GM18519 (cell line): ENCODE results near the gene CA10.
A peak's percentile ranks its signal among the peaks of the same experiment; 100 is the strongest.

Experiments
- ATAC-seq: cut with Tn5 transposase; IDR thresholded peaks from one replicate; pipeline ENCODE4 v1.9.1; 2021; ENCODE audit warnings: mild to moderate bottlenecking, moderate library complexity; ENCODE audit not compliant: unreplicated experiment, low FRiP score

The CA10 gene

GRCh38 chr17:51739245-51739886 lies 419.1 kb downstream of the CA10 start:
- ATAC-seq, result no peak

GRCh38 chr17:51736356-51736755 lies 422.2 kb downstream of the CA10 start:
- no peak for ATAC-seq

GRCh38 chr17:51734976-51735375 lies 423.5 kb downstream of the CA10 start:
- ATAC-seq, result no peak

GRCh38 chr17:51734462-51734861 lies 424.1 kb downstream of the CA10 start:
- ATAC-seq, result peak; percentile 56

- ATAC-seq, result no peak
Measured at GRCh38 chr17:51733166-51733565, 425.3 kb downstream of the CA10 start.

- ATAC-seq, result no peak
Measured at GRCh38 chr17:51731941-51732722, 426.4 kb downstream of the CA10 start.

GRCh38 chr17:51730303-51731050 lies 428.0 kb downstream of the CA10 start:
- ATAC-seq, result no peak

GRCh38 chr17:51725185-51725584 lies 433.3 kb downstream of the CA10 start:
- peak; percentile 79 for ATAC-seq

- no peak for ATAC-seq
Measured at GRCh38 chr17:51724043-51724580, 434.4 kb downstream of the CA10 start.

- ATAC-seq, result no peak
Measured at GRCh38 chr17:51722994-51723393, 435.5 kb downstream of the CA10 start.

GRCh38 chr17:51721730-51722129 lies 436.8 kb downstream of the CA10 start:
- no peak for ATAC-seq

- no peak for ATAC-seq
Measured at GRCh38 chr17:51720439-51720838, 438.1 kb downstream of the CA10 start.

- ATAC-seq, result no peak
Measured at GRCh38 chr17:51718983-51719382, 439.5 kb downstream of the CA10 start.

- no peak for ATAC-seq
Measured at GRCh38 chr17:51711581-51711980, 446.9 kb downstream of the CA10 start.

- no peak for ATAC-seq
Measured at GRCh38 chr17:51710634-51710979, 447.9 kb downstream of the CA10 start.

- no peak for ATAC-seq
Measured at GRCh38 chr17:51709694-51710633, 448.6 kb downstream of the CA10 start.

GRCh38 chr17:51707216-51707615 lies 451.3 kb downstream of the CA10 start:
- ATAC-seq, result no peak

GRCh38 chr17:51706093-51706492 lies 452.4 kb downstream of the CA10 start:
- ATAC-seq, result no peak

- ATAC-seq, result no peak
Measured at GRCh38 chr17:51703361-51704341, 454.9 kb downstream of the CA10 start.
